Measurements from ENCODE around the gene SPTB. TPM values are rescaled to one million over a fixed set of nuclear protein-coding genes. Genes with fewer than 3 reads are reported as not detected.

The SPTB gene
- total and polyA plus RNA-seq, 10 of the 15 experiments (the other 5 are each of a cell fraction or from before 2014, with no cell fraction given) = under 0.01 to 0.04 (median 0.02) TPM; not detected in 4

DNA sequence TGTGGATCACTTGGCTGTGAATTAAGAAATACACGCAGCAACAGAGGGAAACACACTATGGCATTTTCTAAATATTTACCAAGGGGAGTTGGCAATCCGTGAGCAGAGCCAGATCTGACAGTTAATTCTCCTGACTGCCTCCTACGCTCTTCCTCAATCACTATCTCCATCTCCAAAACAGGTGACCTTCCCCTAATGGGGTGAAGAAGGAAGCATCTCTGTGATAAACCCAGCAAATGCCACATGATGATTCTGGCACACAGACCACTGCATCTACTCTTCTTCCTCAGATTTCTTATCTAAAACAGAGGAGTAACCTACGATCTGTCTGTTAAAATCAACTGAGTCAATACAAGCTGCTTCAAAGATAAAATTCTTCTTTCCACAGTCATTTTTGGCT lies 4.4 kb downstream of the SPTB start:
- no peak for DNase-seq (ENCODE audit: low read depth, low spot score)
- RAD21 ChIA-PET (ENCODE audit: unreplicated experiment) = no interaction called here
- in situ Hi-C loops (cut with MboI) = loop anchor here (25.0 kb wide), 1 partner anchor 513 kb away; no protein-coding TSS in a partner anchor
- Histone ChIP-seq H2AFZ (ENCODE audit: control insufficient read depth, low read depth, low read length) (no peak overlapping the region), H3K9ac (ENCODE audit: control insufficient read depth, insufficient read depth, low read length) (no peak overlapping the region), H4K20me1 (ENCODE audit: control insufficient read depth, insufficient read depth) (no peaks in the 10 kb centered on the region), H3K79me2 (ENCODE audit: control insufficient read depth, insufficient read depth, low read length) (no peaks in the 10 kb centered on the region), H3K4me2 (ENCODE audit: control insufficient read depth, insufficient read depth) (no peak overlapping the region), H3K36me3 (ENCODE audit: control insufficient read depth in 2 of 2, insufficient read depth in 2 of 2, low read length in 1 of 2) (no peaks in the 10 kb centered on the region), H3K4me3 (no peak overlapping the region), H3K4me1 (ENCODE audit: control insufficient read depth, insufficient read depth, low read length) (no peaks in the 10 kb centered on the region), H3K9me3 (replicated peaks; ENCODE audit: control insufficient read depth, insufficient read depth, low read length) (no peaks in the 10 kb centered on the region), H3K27ac (ENCODE audit: control insufficient read depth, insufficient read depth) (no peak overlapping the region), H3K27me3 (replicated peaks in 1 of 2; ENCODE audit: control insufficient read depth in 2 of 2, insufficient read depth in 2 of 2, low read length in 1 of 2) (peaks cover 7 to 14% of the 10 kb centered on the region in 2 experiments)
- SMC1A ChIA-PET (ENCODE audit: uncharacterized antibody, unreplicated experiment) = interaction anchor here (1.0 kb wide), 1 partner anchor 10 kb away, joined by 3 read pairs; no protein-coding TSS in a partner anchor
- POLR2A ChIA-PET = no interaction called here
- TF ChIP-seq, protein P1, sequence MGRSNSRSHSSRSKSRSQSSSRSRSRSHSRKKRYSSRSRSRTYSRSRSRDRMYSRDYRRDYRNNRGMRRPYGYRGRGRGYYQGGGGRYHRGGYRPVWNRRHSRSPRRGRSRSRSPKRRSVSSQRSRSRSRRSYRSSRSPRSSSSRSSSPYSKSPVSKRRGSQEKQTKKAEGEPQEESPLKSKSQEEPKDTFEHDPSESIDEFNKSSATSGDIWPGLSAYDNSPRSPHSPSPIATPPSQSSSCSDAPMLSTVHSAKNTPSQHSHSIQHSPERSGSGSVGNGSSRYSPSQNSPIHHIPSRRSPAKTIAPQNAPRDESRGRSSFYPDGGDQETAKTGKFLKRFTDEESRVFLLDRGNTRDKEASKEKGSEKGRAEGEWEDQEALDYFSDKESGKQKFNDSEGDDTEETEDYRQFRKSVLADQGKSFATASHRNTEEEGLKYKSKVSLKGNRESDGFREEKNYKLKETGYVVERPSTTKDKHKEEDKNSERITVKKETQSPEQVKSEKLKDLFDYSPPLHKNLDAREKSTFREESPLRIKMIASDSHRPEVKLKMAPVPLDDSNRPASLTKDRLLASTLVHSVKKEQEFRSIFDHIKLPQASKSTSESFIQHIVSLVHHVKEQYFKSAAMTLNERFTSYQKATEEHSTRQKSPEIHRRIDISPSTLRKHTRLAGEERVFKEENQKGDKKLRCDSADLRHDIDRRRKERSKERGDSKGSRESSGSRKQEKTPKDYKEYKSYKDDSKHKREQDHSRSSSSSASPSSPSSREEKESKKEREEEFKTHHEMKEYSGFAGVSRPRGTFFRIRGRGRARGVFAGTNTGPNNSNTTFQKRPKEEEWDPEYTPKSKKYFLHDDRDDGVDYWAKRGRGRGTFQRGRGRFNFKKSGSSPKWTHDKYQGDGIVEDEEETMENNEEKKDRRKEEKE (IDR thresholded peaks at IDR 0.05) = no peak
- TF ChIP-seq YBX1 (IDR thresholded peaks at IDR 0.05) = no peak
- TF ChIP-seq ZSCAN29 (IDR thresholded peaks at IDR 0.05) = no peak
- TF ChIP-seq TARDBP (IDR thresholded peaks at IDR 0.05; ENCODE audit: borderline replicate concordance) = no peak
- TF ChIP-seq TCF12 (IDR thresholded peaks at IDR 0.05; ENCODE audit: low read depth, low read length) = no peak
- no peak for TF ChIP-seq ZNF207 (IDR thresholded peaks at IDR 0.05; ENCODE audit: borderline replicate concordance)
- TF ChIP-seq MEF2A (IDR thresholded peaks at IDR 0.05; ENCODE audit: insufficient read depth, low read depth, low read length) = no peak
- TF ChIP-seq GABPA (IDR thresholded peaks at IDR 0.05; ENCODE audit: low read depth) = no peak
- TF ChIP-seq, protein P2, sequence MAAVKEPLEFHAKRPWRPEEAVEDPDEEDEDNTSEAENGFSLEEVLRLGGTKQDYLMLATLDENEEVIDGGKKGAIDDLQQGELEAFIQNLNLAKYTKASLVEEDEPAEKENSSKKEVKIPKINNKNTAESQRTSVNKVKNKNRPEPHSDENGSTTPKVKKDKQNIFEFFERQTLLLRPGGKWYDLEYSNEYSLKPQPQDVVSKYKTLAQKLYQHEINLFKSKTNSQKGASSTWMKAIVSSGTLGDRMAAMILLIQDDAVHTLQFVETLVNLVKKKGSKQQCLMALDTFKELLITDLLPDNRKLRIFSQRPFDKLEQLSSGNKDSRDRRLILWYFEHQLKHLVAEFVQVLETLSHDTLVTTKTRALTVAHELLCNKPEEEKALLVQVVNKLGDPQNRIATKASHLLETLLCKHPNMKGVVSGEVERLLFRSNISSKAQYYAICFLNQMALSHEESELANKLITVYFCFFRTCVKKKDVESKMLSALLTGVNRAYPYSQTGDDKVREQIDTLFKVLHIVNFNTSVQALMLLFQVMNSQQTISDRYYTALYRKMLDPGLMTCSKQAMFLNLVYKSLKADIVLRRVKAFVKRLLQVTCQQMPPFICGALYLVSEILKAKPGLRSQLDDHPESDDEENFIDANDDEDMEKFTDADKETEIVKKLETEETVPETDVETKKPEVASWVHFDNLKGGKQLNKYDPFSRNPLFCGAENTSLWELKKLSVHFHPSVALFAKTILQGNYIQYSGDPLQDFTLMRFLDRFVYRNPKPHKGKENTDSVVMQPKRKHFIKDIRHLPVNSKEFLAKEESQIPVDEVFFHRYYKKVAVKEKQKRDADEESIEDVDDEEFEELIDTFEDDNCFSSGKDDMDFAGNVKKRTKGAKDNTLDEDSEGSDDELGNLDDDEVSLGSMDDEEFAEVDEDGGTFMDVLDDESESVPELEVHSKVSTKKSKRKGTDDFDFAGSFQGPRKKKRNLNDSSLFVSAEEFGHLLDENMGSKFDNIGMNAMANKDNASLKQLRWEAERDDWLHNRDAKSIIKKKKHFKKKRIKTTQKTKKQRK (IDR thresholded peaks at IDR 0.05; ENCODE audit: low read depth, low read length) = no peak
- TF ChIP-seq, protein P3, sequence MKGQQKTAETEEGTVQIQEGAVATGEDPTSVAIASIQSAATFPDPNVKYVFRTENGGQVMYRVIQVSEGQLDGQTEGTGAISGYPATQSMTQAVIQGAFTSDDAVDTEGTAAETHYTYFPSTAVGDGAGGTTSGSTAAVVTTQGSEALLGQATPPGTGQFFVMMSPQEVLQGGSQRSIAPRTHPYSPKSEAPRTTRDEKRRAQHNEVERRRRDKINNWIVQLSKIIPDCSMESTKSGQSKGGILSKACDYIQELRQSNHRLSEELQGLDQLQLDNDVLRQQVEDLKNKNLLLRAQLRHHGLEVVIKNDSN (IDR thresholded peaks at IDR 0.05; ENCODE audit: borderline replicate concordance, extremely low read length, insufficient read depth, low read depth, low read length) = no peak
- TF ChIP-seq, protein P4, sequence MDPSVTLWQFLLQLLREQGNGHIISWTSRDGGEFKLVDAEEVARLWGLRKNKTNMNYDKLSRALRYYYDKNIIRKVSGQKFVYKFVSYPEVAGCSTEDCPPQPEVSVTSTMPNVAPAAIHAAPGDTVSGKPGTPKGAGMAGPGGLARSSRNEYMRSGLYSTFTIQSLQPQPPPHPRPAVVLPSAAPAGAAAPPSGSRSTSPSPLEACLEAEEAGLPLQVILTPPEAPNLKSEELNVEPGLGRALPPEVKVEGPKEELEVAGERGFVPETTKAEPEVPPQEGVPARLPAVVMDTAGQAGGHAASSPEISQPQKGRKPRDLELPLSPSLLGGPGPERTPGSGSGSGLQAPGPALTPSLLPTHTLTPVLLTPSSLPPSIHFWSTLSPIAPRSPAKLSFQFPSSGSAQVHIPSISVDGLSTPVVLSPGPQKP (IDR thresholded peaks at IDR 0.05; ENCODE audit: low read depth, low read length) = no peak
- no peak for TF ChIP-seq EP300 (IDR thresholded peaks at IDR 0.05; ENCODE audit: borderline replicate concordance in 1 of 2, control insufficient read depth in 1 of 2, low read depth in 2 of 2, low read length in 2 of 2)
- CTCF ChIA-PET = no interaction called here
- FAIRE-seq = no peak
- BruUV-seq (replicated peaks) = no TSS peak
- 27% methylated on average over 4 of the region's 4 CpGs for WGBS (ENCODE audit: insufficient coverage, insufficient replicate concordance, low lambda C conversion rate, missing lambda C conversion rate)
- ATAC-seq = no peak
- intact Hi-C loops (cut with micrococcal nuclease; ENCODE audit: unreplicated experiment) = no loop called here
